Fibroblast of skin of right quadriceps (primary cell): ENCODE data around the gene ACTRT2.
A peak's percentile ranks its signal among the peaks of the same experiment; 100 is the strongest.

Experiments
- DNase-seq: peaks from one replicate; pipeline ENCODE4 v3.0.0-alpha.2; 2013

ACTRT2 gene

GRCh38 chr1:3021233-3021671 is at the start of gene ACTRT2:
ACTRT2 (plus strand) TSS chr1:3021467; CDS start chr1:3021687, 220 bp downstream.
- DNase-seq, result no peak

- no peak for DNase-seq
Observed at GRCh38 chr1:2971609-2972008, 49.7 kb upstream of the ACTRT2 start.

DNA sequence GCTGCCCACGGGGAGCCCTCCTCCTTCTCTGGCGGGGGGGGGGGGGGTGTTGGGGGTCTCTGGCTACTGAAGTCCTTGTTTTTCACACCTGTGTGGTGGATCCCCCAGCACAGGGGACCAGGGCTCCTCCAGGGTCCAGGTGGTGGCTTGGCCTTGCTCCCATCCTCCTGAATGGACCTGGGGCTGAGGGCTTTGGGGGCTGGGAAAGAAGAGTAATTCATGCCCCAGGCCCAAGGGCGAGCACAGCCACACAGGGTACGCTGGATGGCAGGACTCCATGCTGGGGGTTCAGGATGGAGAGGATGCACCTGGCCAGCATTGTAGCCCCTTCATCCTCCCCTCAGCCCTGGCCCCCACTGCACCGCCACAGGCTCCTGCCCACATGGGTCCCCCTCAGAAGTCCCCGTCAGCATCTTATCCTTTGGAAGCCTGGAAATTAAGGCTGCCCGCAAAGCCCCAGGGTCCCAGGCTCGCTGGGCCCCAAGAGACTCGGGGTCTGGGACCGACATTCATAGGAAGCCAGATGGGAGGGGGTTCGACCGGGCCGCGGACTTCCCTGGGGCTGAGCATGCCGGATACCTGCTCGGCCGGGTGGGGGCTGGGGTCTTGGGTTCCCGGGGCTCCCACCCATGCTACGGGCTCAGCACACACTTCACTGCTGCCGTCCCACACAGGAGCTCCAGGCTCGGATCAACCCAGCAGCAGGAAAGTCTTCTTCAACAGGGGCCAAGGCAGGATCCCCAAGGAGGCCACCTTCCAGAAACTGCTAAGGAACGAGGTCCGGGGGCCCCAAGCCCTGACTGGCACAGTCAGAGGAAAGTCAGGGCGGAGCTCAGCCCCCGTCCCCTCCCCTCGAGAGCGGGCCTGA is 49.0 kb upstream of the ACTRT2 start:
- no peak for DNase-seq

DNA sequence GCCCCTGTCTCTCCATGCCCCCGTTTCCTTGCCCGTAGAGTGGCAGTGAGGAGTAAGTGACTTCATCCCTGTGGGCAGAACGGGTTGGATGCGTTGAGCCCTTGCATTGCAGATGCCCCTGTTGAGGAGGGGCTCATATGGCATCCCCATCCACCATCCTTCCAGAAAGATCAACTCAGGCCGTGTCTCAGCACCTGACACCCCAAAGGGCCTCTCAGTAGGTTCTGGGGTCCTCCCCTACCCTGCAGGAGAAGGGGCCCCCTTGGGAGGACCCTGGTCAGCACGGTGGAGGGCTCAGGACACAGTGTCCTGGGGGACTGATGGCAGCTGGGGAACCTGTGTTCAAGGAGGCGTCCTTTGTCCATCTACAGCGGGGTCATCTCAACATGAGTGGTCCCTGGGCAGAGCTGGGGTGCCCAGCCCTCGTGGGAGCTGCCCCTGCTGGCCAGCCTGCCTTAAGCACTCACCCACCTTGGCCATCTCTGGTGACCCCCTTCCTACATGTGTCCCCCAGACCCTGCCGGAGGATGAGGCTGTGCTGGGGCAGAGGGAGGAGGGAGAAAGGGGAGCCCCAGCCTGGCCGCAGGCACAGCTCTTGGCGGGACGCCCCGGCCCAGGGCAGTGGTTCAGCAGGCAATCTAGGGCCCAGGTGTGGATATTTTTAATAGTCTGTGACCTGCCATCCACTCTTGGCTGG is 48.2 kb upstream of the ACTRT2 start:
- no peak for DNase-seq

- no peak for DNase-seq
Observed at GRCh38 chr1:2973601-2974593, 47.4 kb upstream of the ACTRT2 start.

- no peak for DNase-seq
Observed at GRCh38 chr1:2974701-2975301, 46.5 kb upstream of the ACTRT2 start.

DNA sequence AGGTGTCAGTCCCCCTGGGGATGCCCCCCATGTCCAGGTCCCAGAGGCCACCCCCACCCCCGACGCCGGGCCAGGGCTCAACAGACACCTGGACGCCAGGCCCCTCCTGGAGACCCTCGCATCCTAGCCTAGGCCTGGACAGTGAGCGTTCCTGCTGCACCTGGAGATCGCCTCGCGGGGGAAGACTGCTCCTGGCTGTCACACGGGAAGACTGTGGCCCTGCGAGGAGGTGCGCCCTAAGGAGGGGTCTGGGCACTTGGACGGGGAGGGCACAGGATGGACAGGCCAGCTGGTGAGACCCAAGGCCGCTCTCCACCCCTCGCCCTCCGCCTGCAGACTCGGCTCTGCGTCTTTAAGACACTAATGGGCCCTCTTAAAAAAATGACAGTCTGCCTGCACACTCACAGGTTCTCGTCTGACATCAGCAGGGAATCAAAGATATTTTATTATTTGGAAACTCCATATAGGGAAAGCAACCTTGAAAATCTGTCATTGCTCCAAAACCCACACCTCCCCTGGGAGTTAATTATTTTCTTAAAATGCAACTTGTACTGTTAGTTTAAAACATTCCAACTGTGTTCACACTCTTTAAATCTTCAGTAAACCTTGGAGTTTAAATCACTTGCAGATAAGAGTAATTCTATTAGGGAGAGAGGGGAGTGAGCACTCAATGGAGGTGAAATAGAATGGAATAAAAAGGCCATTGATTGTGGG is 45.6 kb upstream of the ACTRT2 start:
- peak; percentile 50 for DNase-seq

DNA sequence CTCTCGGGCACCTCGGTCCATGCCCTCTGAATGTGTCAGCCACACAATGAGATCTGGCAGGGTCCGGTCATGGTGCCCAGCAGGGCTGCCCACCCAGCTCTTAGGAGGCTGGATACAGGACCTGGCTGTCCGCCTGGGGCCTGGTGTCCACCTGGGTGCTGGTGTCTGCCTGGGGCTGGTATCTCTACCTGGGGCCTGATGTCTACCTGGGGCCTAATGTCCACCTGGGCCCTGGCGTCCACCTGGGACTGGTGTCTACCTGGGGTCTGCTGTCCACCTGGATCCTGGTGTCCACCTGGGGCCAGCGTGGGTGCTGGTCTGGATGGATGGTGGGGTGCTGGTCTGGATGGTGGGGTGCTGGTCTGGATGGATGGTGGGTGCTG is 45.1 kb upstream of the ACTRT2 start:
- DNase-seq, result no peak

DNA sequence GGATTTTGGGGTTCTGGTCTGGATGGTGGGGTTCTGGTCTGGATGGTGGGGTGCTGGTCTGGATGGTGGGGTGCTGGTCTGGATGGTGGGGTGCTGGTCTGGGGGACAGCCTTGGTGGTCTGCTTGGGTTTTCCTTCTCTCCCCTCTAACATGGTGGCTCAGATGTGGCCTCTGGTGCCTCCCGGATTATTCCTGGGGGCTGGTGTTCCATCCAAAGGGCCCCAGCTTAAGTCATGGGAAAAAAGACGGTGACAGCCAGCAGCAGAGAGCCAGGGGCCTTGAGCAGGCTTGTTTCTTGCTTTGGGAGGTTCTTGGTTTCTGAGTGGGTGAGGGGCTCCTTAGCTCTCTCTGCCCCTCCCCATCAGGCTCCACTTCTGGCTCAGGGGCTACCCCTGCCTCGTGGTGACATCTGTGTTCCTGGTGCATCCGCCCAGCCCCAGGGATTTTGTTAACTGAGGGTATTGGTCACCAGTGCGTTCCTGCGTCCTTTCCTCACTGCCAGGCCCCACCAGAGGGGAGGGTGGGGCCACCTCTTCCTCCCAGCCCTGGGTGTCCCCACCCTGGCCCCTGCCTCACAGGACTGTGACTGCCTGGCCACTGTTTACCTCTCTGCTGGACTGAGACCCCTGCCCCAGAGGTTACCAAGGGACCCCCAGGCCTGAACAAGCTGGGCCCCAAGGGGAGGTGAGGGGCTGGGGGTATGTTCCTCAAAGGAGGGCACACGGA is 43.2 kb upstream of the ACTRT2 start:
- DNase-seq, result no peak

- DNase-seq, result no peak
Observed at GRCh38 chr1:2978691-2979190, 42.5 kb upstream of the ACTRT2 start.

GRCh38 chr1:2979191-2980072 is 41.8 kb upstream of the ACTRT2 start:
- no peak for DNase-seq

GRCh38 chr1:2980073-2980791 is 41.0 kb upstream of the ACTRT2 start:
- no peak for DNase-seq

DNA sequence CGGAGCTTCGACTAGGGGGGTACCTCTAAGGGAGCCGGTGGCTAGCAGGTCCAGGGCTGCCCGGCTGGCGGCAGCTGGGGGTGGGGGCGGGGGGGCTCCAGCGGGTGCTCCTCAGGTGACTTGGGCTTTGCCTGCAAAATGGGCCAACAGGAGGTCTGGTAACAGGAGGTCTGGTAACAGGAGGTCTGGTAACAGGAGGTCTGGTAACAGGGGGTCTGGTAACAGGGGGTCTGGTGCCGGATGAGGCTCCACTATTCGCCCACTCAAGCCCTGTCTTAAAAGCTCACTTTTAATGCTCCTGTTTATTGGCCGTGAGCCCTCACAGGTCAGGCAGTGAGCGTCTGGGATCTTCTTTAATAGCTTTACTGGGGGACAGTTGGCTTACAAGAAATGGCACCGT is 40.4 kb upstream of the ACTRT2 start:
- no peak for DNase-seq

GRCh38 chr1:2981388-2981787 is 39.9 kb upstream of the ACTRT2 start:
- DNase-seq, result no peak

DNA sequence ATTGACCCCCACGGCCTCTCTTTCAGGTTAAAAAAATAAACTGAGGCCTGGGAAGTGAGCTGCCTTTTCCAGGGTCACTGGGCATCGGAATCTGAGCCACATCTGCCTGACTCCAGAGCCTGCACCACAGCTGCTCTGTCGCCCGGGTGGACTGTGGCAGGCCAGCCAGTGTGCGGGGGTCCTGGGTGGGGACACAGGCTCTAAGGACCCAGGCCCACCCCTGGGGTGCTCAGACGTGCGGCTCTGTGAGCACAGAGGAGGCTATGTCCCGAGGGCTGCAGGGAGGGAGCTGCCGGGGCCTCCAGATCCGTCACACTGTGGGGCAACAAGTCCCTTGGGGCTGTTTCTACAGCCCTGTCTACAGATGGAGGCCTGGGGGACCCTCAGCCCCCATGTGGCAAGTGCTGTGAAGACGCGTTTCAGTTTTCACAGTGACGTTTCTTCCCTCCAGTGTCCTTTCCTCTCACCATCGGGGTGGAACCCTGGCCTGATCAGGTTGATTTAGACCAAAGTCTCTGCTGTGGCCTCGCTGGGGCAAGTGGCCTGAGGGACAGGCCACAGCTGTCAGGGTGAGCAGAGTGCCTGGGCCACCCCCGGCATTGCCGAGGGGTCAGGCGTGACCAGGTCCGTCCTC is 39.2 kb upstream of the ACTRT2 start:
- no peak for DNase-seq

DNA sequence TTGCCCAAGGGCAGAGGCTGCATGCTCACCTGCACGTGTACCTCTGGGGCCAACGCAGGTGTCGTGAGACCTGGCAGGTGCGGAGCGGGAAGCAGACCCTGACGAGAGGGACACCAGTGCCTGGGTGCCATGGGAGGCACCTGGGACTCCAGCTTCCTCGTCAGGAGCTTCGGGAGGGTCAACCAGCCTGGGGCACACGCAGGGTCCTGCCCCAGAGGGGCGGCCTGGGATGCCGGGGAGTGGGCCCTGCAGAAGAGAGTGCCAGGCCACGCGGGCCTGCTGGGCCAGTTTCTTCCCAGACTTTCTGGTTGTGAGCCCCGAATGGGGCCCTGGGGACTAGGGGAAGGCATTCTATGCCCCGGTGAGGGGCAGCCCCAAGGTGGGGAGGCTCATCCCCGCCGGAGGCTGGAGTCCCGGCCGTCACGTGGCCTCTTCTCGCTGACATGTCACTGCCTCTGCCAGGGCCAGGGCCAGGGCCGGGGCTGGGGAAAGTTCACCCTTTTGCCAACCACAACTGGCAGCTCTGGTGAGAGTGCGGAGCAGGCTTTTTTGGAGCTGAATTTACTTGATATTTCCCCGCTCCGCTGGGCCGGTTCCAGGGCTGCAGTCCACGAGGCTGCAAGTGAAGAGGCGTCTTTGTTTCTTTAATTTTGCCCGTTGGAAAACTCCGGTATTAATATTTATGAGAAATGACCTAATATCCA is 38.5 kb upstream of the ACTRT2 start:
- DNase-seq, result no peak

- DNase-seq, result no peak
Observed at GRCh38 chr1:2983319-2983705, 38.0 kb upstream of the ACTRT2 start.
